GM12878 (cell line): ENCODE data around the gene KCNQ1. TPM values are rescaled to one million over a fixed set of nuclear protein-coding genes. Genes with fewer than 3 reads are reported as not detected.

Experiments
- ATAC-seq: fragments of 200-7000 bp; cut with Tn5 transposase; 3 replicates; pipeline ENCODE4 v1.9.1; 2020; ENCODE audit warnings: mild to moderate bottlenecking, moderate library complexity
- BruUV-seq: library from RNA; stranded (reverse); fragments of 400-500 nt; replicated peaks from 2 replicates; lab custom pipeline; 2021; lab: Mats Ljungman, UMichigan
- CTCF ChIA-PET: fragments of 300-600 bp; sonication (Branson Sonifier 250); formaldehyde crosslinking; extraction: SDS; loops from one replicate; lab custom pipeline; 2021; ENCODE audit warnings: inconsistent platforms; lab: Yijun Ruan, JAX
- POLR2A ChIA-PET: fragments of 350-600 bp; formaldehyde crosslinking; extraction: SDS; loops from one replicate; lab custom pipeline; 2021; ENCODE audit warnings: inconsistent platforms; lab: Charles Lee
- RAD21 ChIA-PET: fragments of 300-600 bp; sonication (Branson Sonifier 250); formaldehyde crosslinking; loops from one replicate; lab custom pipeline; 2023; ENCODE audit warnings: antibody characterized with exemption; ENCODE audit not compliant: unreplicated experiment; lab: Charles Lee
- SMC1A ChIA-PET: fragments of 300-600 bp; sonication (Branson Sonifier 250); formaldehyde crosslinking; loops from one replicate; lab custom pipeline; 2023; ENCODE audit not compliant: unreplicated experiment, uncharacterized antibody; lab: Charles Lee
- DNase-seq: peaks from one replicate; pipeline ENCODE4 v3.0.0-alpha.2; 2011; ENCODE audit warnings: low read depth, low spot score
- FAIRE-seq: peaks from 3 replicates; lab custom pipeline; 2011; peaks lifted over from hg19 to GRCh38; lab: Jason Lieb, UNC
- H2AFZ ChIP-seq: 2 replicates; pipeline ENCODE4 v1.6.0; 2011; ENCODE audit warnings: low read depth, low read length, control low read depth; ENCODE audit not compliant: control insufficient read depth
- H3K27ac ChIP-seq: 2 replicates; pipeline ENCODE4 v1.5.1; 2011; ENCODE audit warnings: control low read depth; ENCODE audit not compliant: control insufficient read depth, insufficient read depth
- H3K27me3 ChIP-seq, 2 experiments: replicated peaks in 1 of 2; 2 replicates each; pipeline versions ENCODE4 v1.6.0 to v1.6.1; 2011; ENCODE audit warnings: low read length in 1 of 2; ENCODE audit not compliant: control insufficient read depth in 2 of 2, insufficient read depth in 2 of 2
- H3K36me3 ChIP-seq, 2 experiments: 2 replicates each; pipeline ENCODE4 v1.5.1; 2011; ENCODE audit warnings: low read length in 1 of 2; ENCODE audit not compliant: control insufficient read depth in 2 of 2, insufficient read depth in 2 of 2
- H3K4me1 ChIP-seq: 2 replicates; pipeline ENCODE4 v1.6.1; 2011; ENCODE audit warnings: mild to moderate bottlenecking, low read length, moderate library complexity, mixed read lengths; ENCODE audit not compliant: control insufficient read depth, insufficient read depth
- H3K4me2 ChIP-seq: 2 replicates; pipeline ENCODE4 v1.6.0; 2011; ENCODE audit warnings: control low read depth; ENCODE audit not compliant: control insufficient read depth, insufficient read depth
- H3K4me3 ChIP-seq: fragments of 200-600 bp; sonication (generic); 2 replicates; pipeline ENCODE4 v1.5.1; 2016
- H3K79me2 ChIP-seq: 2 replicates; pipeline ENCODE4 v1.6.0; 2011; ENCODE audit warnings: low read length; ENCODE audit not compliant: control insufficient read depth, insufficient read depth
- H3K9ac ChIP-seq: 2 replicates; pipeline ENCODE4 v1.8.0; 2011; ENCODE audit warnings: low read length, control low read depth, mixed read lengths; ENCODE audit not compliant: control insufficient read depth, insufficient read depth
- H3K9me3 ChIP-seq: replicated peaks from 3 replicates; pipeline ENCODE4 v1.5.1; 2011; ENCODE audit warnings: mild to moderate bottlenecking, low read length; ENCODE audit not compliant: control insufficient read depth, insufficient read depth
- H4K20me1 ChIP-seq: 2 replicates; pipeline ENCODE4 v1.6.0; 2011; ENCODE audit not compliant: control insufficient read depth, insufficient read depth
- BHLHE40 ChIP-seq, 2 experiments: fragments of 450-650 bp in 1 of 2; IDR thresholded peaks; 2 replicates each; pipeline ENCODE4 v1.6.1; 2011 to 2017; ENCODE audit warnings: low read depth in 2 of 2, borderline replicate concordance in 1 of 2, improper control_type of control experiment in 1 of 2, low read length in 1 of 2, mild to moderate bottlenecking in 1 of 2
- CHD1 ChIP-seq: IDR thresholded peaks from 2 replicates; pipeline ENCODE4 v1.6.1; 2012; ENCODE audit warnings: low read depth, low read length, improper control_type of control experiment
- ESRRA ChIP-seq: IDR thresholded peaks from 2 replicates; pipeline ENCODE4 v1.6.1; 2012; ENCODE audit warnings: mild to moderate bottlenecking, low read length, improper control_type of control experiment
- EZH2 ChIP-seq: IDR thresholded peaks from 2 replicates; pipeline ENCODE4 v1.6.1; 2012; ENCODE audit warnings: low read depth, mild to moderate bottlenecking, control low read depth, inconsistent platforms, low read length, borderline replicate concordance; ENCODE audit not compliant: control insufficient read depth
- PAX5 ChIP-seq: IDR thresholded peaks from 2 replicates; pipeline ENCODE4 v1.6.1; 2011; ENCODE audit warnings: low read depth, low read length, borderline replicate concordance
- RBBP5 ChIP-seq: fragments of 200-600 bp; sonication (generic); conservative IDR thresholded peaks from 2 replicates; pipeline ENCODE4 v1.6.1; 2016
- SMC3 ChIP-seq: IDR thresholded peaks from 2 replicates; pipeline ENCODE4 v1.6.1; 2011; ENCODE audit warnings: low read length, improper control_type of control experiment, borderline replicate concordance
- YBX1 ChIP-seq: fragments of 450-650 bp; IDR thresholded peaks from 2 replicates; pipeline ENCODE4 v1.6.1; 2016; ENCODE audit warnings: antibody characterized with exemption
- ZBED1 ChIP-seq: IDR thresholded peaks from 2 replicates; pipeline ENCODE4 v1.6.1; 2016; ENCODE audit warnings: borderline replicate concordance
- ZBTB33 ChIP-seq: fragments of 450-650 bp; IDR thresholded peaks from 2 replicates; pipeline ENCODE4 v1.6.1; 2017; ENCODE audit warnings: mild to moderate bottlenecking
- ZNF207 ChIP-seq: fragments of 450-650 bp; IDR thresholded peaks from 2 replicates; pipeline ENCODE4 v1.6.1; 2014; ENCODE audit warnings: antibody characterized with exemption, mild to moderate bottlenecking, borderline replicate concordance
- ZNF384 ChIP-seq: IDR thresholded peaks from 2 replicates; pipeline ENCODE4 v1.6.1; 2012; ENCODE audit warnings: low read depth, mild to moderate bottlenecking, low read length, improper control_type of control experiment, borderline replicate concordance
- ZZZ3 ChIP-seq: IDR thresholded peaks from 2 replicates; pipeline ENCODE4 v1.6.1; 2011; ENCODE audit warnings: low read depth; ENCODE audit not compliant: control insufficient read depth, insufficient read length
- WGBS: methylation state at CpG from one replicate; pipeline ENCODE4 v1.1.6; 2016; ENCODE audit warnings: low lambda C conversion rate; ENCODE audit not compliant: insufficient replicate concordance, insufficient coverage; ENCODE audit errors: missing lambda C conversion rate; 5-methylcytosine and 5-hydroxymethylcytosine counted together
- in situ Hi-C: fragments of 300-500 bp; cut with MboI; formaldehyde crosslinking; loops from 9 replicates; pipeline ENCODE4 v1.14.3; 2018; ENCODE audit warnings: mixed read lengths
- intact Hi-C: fragments of 100-400 bp; cut with micrococcal nuclease; formaldehyde crosslinking; loops from one replicate; pipeline ENCODE4 v1.14.2; 2022; ENCODE audit not compliant: unreplicated experiment
- polyA plus RNA-seq, 11 experiments: library from polyadenylated mRNA; depleted of rRNA in 4 of 11; unstranded in 6 of 11; stranded (reverse) in 5 of 11; fragments of >200 nt; fragmentation: Nextera tagmentation in 4 of 11; fragmentation: Illumina TruSeq in 1 of 11; extraction: Ambion mirVana in 4 of 11; extraction: Trizol in 1 of 11; gene quantifications; 1 replicate in 1 of 11; 2 replicates in 10 of 11; pipeline versions ENCODE4 v1.2.1 to v1.2.3, GENCODE V29; 2011 to 2016; ENCODE audit warnings: inconsistent platforms in 2 of 11, missing spikeins in 2 of 11, low read depth in 1 of 11
- total RNA-seq, 4 experiments: library from RNA; depleted of rRNA in 3 of 4; stranded (reverse); fragments of >200 nt in 3 of 4; fragmentation: Illumina TruSeq in 1 of 4; extraction: Trizol in 1 of 4; gene quantifications; 2 replicates each; pipeline versions ENCODE4 v1.2.1 to v1.2.3, GENCODE V29; 2013 to 2021
- TF ChIP-seq, protein P1 (sequence below): fragments of 450-650 bp; IDR thresholded peaks from 2 replicates; pipeline ENCODE4 v1.6.1; 2016; ENCODE audit warnings: mild to moderate bottlenecking
- TF ChIP-seq, protein P2 (sequence below): fragments of 450-650 bp; IDR thresholded peaks from 2 replicates; pipeline ENCODE4 v1.6.1; 2018; ENCODE audit warnings: borderline replicate concordance, mild to moderate bottlenecking; ENCODE audit not compliant: partially characterized antibody

Gene KCNQ1
- total and polyA plus RNA-seq, 10 of the 15 experiments (the other 5 are each of a cell fraction or from before 2014, with no cell fraction given) = 0.03 to 0.15 (median 0.12) TPM; not detected in 7

DNA sequence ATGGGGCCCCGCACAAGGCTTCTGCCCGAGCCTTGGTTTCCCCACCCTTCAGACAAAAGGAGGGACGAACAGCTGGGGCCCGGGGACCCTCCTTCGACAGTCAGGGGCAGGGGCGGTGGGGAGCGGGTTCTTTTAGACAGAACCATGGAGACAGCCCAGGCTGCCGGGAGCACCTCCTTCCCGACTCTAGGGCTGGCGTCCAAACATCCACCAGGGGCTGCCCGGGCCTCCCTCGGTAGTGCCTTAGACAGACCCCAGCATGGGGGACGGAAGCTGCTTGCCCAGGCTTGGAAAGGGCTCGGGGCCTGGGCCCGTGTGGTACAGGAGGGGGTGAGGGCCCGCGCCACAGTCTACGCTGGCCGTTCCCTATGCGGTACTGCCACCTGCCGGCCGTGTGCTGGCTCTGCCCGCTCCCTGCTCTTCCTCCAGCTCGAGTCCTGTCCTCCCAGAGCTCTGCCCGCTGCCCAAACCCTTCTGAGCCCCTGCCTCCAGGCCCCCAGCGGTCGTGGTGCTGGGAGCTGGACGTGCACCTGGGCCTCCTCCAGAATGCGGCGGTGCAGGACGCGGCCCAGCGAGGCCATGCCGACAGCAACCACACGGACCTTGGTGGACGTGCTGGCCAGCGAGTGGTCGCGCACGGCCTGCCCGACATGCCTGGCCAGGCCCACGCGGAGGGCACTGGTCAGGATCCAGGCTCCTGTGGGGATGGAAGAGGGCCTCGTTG is 24.1 kb upstream of the KCNQ1 start (continued):
- TF ChIP-seq ZBTB33 = no peak
- TF ChIP-seq BHLHE40 (IDR thresholded peaks at IDR 0.05; ENCODE audit: borderline replicate concordance in 1 of 2, low read depth in 2 of 2, low read length in 1 of 2) = peak; percentile 8 to 24; a peak in 1 of 4 replicates
- no peak for TF ChIP-seq ZNF207
- TF ChIP-seq SMC3 = peak; percentile 96
- TF ChIP-seq, all 136 proteins: peak for 6

DNA sequence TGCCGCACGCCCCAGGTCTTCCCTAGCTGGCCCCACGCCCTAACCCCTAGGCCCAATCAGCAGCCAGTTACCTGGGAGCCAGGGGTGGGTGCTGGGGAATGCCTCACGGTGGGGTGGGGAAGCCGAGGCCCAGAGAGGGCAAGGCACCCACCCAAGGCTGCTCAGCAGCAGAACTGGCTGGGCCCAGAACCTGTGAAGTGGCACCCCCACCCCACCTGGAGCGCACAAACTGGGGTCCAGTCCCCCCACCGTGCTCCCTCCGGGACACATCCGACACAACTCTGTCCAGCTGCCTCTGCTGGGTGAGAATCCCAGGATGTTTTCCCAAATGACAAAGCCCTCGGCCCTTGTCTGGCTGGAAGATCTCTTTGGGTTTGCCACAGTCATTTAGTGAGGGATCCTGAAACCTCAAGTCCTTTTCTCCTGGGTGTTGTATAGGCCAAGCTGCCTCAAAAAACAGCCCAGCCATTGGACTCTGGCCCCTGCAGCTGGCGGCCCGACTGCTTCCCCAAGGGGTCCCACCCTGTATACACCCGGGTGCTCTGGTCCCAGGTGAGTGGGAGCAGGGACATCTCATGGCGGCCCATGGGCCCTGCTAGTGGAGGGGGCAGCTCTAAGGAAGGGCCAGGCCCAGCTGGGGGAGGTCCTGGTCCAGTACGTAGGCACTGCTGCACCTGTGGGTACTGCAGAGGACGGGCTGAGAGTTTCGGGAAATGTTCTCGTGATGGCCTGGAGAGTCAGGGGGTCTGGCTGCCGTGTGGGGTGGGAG is 23.4 kb upstream of the KCNQ1 start:
- ChIA-PET CTCF (interaction anchor here (0.6 to 9.5 kb wide), 17 partner anchors 22 to 467 kb away, joined by 3 to 271 read pairs (median 3); partner anchors contain the start of genes C11orf21 and TSPAN32), POLR2A (no interaction called here), RAD21 (interaction anchor here (0.9 to 7.3 kb wide), 6 partner anchors 20 to 235 kb away, joined by 3 to 187 read pairs (median 5); partner anchors contain the start of genes C11orf21, TSPAN32 and TSSC4), SMC1A (interaction anchor here (0.6 to 3.4 kb wide), 7 partner anchors 111 to 223 kb away, joined by 3 to 60 read pairs (median 4); no protein-coding TSS in a partner anchor)
- DNase-seq = no peak
- Histone ChIP-seq H3K4me3 (no peak overlapping the region), H3K4me2 (no peak overlapping the region), H3K79me2 (no peaks in the 10 kb centered on the region), H3K36me3 (no peaks in the 10 kb centered on the region), H2AFZ (no peak overlapping the region), H3K9me3 (no peaks in the 10 kb centered on the region), H4K20me1 (no peaks in the 10 kb centered on the region), H3K27me3 (no peaks in the 10 kb centered on the region), H3K9ac (no peak overlapping the region), H3K4me1 (no peaks in the 10 kb centered on the region), H3K27ac (no peak overlapping the region)
- intact Hi-C loops (loop anchor here (10.0 kb wide), 1 partner anchor 63 kb away; no protein-coding TSS in a partner anchor), in situ Hi-C loops (no loop called here)
- 31% methylated on average over 16 of the region's 19 CpGs for WGBS
- FAIRE-seq = no peak
- ATAC-seq = no peak
- BruUV-seq = no TSS peak
- TF ChIP-seq ZBED1 = no peak
- TF ChIP-seq EZH2 = no peak
- TF ChIP-seq YBX1 = no peak
- no peak for TF ChIP-seq ZNF384
- TF ChIP-seq, protein P1, sequence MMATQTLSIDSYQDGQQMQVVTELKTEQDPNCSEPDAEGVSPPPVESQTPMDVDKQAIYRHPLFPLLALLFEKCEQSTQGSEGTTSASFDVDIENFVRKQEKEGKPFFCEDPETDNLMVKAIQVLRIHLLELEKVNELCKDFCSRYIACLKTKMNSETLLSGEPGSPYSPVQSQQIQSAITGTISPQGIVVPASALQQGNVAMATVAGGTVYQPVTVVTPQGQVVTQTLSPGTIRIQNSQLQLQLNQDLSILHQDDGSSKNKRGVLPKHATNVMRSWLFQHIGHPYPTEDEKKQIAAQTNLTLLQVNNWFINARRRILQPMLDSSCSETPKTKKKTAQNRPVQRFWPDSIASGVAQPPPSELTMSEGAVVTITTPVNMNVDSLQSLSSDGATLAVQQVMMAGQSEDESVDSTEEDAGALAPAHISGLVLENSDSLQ = no peak
- no peak for TF ChIP-seq CHD1
- TF ChIP-seq ZZZ3 = no peak
- TF ChIP-seq, protein P2, sequence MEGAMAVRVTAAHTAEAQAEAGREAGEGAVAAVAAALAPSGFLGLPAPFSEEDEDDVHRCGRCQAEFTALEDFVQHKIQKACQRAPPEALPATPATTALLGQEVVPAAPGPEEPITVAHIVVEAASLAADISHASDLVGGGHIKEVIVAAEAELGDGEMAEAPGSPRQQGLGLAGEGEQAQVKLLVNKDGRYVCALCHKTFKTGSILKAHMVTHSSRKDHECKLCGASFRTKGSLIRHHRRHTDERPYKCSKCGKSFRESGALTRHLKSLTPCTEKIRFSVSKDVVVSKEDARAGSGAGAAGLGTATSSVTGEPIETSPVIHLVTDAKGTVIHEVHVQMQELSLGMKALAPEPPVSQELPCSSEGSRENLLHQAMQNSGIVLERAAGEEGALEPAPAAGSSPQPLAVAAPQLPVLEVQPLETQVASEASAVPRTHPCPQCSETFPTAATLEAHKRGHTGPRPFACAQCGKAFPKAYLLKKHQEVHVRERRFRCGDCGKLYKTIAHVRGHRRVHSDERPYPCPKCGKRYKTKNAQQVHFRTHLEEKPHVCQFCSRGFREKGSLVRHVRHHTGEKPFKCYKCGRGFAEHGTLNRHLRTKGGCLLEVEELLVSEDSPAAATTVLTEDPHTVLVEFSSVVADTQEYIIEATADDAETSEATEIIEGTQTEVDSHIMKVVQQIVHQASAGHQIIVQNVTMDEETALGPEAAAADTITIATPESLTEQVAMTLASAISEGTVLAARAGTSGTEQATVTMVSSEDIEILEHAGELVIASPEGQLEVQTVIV = no peak
- no peak for TF ChIP-seq PAX5
- TF ChIP-seq ESRRA = no peak
- TF ChIP-seq RBBP5 = no peak
